ENCODE measurements around the gene TRIM52.
"Not testable (repeated sequence)": the region's sequence is repeated elsewhere in the genome, so short reads cannot be mapped to it uniquely, and the experiment has no call there.

The TRIM52 gene

DNA sequence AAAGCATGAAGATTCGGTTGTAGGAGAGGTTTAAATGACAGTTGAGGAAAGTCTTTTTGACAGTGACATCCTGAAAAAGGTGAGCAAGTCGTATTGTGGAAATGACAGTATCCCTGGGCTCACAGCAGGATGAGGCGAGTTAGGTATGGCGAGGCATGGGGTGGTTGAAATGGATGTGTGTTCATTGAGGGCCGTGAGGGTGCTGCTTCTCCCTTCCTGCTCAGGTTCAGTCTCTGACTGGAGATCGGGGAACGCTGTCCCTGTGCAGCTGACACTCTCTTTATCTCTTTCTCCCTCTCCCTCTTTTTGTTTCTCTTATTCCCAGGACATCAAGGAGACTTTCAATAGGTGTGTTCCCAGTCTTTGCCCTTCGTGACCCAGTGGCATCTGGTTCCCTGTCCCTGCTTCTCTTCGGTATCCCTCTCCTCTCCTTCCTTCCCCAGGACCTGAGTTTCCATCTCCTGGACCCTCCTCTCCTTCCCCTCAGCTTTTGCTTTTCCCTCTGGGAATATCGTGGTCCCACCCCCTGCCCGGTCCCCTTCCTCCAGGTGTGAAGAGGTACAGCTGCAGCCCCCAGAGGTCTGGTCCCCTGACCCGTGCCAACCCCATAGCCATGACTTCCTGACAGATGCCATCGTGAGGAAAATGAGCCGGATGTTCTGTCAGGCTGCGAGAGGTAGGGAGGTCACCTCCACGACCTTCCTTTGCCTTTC is 27.7 kb downstream of the TRIM52 start:
- no peak for DNase-seq

DNA sequence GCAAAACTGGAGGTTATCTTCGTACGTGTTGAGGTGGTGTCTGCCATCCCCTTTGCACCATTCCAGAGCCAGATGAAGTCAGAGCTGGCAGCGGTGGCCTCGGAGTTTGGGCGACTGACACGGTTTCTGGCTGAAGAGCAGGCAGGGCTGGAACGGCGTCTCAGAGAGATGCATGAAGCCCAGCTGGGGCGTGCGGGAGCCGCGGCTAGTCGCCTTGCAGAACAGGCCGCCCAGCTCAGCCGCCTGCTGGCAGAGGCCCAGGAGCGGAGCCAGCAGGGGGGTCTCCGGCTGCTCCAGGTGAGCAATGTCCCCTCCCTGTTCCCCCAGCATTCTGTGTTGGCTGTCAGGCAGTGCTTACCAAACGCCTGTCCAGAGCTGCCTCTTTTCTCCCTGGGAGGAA is 28.4 kb downstream of the TRIM52 start:
- no peak for DNase-seq

DNA sequence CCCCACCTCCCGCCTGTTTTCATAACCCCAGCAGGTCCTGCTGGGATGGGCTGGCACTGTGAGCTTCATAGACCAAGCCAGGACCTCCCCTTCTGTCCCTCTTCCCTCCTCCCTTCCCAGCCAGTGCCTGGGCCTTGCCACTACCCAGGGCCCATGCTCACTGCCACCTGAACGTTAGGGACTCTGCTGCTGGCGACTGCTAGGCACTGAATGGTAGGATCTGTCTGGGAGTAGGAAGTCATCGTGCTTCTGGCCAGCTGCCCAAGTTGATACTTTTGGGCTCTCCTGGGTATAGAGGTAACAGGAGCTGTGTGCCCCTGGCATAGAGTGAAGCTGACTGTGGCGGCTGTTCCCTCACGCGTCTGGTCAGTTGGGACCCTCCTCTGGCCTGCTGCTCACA is 29.5 kb downstream of the TRIM52 start:
- no peak for DNase-seq

DNA sequence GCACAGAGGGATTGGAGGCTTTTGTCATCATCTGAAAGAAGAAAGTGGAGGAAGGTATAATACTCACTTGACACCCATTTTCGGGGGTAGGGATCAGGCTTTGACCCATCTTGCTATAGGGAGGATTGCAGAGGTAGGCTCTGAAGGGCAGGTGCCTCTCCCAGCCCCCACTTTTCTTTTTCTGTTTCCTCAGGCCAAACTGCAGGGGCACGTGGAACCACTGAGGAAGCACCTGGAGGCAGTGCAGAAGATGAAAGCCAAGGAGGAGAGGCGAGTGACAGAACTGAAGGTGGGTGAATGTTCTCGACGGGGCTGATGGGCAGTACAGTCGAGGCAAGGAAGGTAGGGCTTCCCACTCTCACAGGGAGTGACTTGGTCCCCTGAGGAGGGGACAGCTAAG is 30.4 kb downstream of the TRIM52 start:
- no peak for DNase-seq

DNA sequence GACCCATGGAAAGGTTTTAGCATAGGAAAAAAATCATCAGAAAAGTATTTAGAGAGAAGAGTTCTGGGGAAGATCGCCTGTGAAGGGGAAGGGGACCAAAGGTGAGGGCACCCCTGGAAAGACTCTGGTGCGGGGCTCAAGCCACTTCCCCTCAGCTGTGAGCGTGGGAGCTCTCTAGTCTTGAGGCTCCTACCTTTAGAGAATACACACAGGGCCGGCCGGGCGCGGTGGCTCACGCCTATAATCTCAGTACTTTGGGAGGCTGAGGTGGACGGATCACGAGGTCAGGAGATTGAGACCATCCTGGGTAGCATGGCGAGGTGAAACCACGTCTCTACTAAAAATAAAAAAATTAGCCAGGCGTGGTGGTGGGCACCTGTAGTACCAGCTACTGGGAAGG is 30.9 kb downstream of the TRIM52 start:
- no peak for DNase-seq

DNA sequence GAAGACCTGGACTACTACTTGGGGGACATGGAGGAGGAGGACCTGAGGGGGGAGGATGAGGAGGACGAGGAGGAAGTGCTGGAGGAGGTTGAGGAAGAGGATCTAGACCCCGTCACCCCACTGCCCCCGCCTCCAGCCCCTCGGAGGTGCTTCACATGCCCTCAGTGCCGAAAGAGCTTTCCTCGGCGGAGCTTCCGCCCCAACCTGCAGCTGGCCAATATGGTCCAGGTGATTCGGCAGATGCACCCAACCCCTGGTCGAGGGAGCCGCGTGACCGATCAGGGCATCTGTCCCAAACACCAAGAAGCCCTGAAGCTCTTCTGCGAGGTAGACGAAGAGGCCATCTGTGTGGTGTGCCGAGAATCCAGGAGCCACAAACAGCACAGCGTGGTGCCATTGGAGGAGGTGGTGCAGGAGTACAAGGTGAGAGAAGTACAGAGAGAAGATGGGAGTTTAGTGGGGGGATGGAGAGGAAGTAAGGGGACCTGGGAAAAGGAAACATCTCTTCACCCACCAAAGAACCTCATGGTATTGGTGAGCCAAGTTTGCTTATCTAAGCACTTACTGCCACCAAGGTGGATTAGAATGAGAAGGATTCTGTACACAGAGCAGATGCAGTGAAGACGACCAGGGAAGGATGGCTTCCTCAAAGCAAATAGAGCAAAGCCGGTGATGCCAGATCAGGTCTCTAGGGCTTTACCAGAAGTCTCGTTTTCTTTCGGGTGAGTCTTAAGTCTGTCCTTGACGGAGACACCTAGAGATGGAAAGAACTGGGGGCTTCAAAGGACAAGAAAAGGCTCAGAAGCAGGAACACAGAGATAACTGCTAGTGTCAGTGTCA is 36.3 kb downstream of the TRIM52 start:
- no peak for DNase-seq

DNA sequence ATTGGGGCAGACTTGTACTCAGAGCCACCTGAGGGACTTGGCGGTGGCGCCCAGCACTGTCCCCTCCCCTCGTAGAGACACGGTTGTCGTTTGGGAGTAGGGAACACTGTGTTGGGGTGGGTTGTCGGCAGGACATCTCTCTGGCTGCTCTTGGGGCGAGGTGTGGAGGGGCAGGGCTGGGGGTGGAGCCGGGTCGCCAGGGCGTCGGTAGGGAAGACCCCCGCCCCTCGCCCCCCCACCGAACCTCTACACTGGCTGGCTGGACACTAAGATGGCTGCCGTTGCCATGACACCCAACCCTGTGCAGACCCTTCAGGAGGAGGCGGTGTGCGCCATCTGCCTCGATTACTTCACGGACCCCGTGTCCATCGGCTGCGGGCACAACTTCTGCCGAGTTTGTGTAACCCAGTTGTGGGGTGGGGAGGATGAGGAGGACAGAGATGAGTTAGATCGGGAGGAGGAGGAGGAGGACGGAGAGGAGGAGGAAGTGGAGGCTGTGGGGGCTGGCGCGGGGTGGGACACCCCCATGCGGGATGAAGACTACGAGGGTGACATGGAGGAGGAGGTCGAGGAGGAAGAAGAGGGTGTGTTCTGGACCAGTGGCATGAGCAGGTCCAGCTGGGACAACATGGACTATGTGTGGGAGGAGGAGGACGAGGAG is 37.1 kb downstream of the TRIM52 start:
- peak; percentile 72 for DNase-seq

DNA sequence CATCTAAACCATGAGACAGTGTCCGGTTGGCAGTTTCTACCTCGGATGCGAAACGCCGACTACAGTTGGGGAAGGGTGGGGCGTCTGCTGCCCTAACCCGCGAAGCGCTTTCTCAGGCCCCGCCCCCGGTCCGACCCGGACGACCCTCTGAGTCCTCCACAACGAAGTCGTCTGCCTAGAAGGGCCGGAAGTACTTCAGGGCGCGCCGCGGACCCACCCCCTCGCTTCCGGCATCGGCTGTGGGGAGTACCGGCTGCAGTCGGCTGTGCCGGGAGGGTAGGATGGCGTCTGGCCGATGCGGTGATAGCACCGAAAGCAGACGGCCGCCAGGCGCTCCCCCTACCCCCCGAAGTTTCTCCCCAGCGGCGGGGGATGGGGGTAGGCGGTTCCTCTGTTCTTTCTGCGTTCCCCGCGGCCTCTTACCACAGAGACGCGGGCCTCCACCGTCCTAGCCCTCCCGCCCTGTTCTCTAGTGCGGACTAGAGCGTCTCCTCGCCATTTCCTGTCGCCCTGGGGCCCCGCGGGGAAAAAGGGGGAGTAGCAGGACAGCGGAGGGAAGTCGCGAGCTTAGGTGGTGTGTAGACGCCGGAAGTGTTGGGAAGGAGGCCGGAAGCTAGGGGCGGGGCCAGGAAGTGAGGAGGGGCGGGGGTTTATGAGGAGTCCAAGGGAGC is 37.8 kb downstream of the TRIM52 start, which contains the start of gene TRIM41:
TRIM41 (plus strand) TSS at position 224 of the 671 bp plus-strand sequence. CDS start 719 bp downstream, outside the sequence.
- peak; percentile 99 for DNase-seq

DNA sequence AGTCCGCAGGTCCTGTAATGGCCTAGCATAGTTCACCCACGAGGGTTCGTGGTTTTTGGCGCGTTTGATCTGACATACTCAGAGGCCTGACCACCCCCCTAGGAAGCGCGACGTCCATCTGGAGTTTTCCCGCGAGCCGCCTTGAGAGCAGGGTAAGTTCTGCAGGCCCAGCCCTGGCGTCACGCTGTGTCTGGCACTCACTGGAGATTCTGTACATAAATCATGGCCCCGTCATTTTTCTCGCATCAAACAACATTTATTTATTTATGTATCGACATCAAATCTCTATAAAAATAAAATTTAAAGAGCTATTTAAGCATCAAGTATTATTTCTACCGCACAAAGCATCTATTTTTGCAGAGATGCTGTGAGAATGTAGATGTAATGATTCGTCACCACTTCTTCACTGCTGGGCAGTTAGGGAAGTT is 38.3 kb downstream of the TRIM52 start:
- no peak for DNase-seq

DNA sequence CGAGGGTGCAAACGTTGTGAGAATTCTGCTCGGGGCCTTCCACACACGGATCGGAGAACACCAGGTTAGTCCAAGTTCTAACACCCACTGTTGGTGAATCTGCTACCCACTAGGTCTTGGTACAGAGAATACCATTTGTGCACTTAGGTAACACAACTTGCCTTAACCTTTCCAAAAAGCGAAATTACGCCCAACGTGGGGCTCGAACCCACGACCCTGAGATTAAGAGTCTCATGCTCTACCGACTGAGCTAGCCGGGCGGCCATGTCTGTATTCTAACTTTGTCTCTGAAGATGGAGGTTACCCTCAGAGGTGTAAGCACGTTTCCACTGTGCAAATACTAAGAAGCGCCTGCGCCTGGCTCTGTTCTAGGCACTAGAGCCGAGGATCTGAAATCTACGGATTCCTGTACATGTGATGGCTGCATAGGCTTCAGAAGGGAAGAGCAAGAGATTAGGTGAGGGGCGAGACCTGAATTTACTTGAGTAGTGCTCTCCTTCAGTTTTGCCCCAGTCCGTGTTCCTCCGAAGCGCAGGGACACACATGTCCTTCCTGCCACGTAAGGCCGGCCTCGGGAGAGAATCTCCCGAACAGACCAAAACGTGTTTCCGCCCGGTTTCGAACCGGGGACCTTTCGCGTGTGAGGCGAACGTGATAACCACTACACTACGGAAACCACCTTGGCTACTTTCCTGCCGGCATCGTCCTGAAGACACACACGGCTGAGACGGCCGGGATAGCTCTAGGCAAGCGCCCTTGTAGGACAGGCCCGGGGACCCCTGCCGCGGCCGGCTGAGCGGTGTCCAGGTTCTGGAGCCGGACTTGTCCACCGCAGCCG is 38.9 kb downstream of the TRIM52 start:
- DNase-seq = peak; percentile 95

DNA sequence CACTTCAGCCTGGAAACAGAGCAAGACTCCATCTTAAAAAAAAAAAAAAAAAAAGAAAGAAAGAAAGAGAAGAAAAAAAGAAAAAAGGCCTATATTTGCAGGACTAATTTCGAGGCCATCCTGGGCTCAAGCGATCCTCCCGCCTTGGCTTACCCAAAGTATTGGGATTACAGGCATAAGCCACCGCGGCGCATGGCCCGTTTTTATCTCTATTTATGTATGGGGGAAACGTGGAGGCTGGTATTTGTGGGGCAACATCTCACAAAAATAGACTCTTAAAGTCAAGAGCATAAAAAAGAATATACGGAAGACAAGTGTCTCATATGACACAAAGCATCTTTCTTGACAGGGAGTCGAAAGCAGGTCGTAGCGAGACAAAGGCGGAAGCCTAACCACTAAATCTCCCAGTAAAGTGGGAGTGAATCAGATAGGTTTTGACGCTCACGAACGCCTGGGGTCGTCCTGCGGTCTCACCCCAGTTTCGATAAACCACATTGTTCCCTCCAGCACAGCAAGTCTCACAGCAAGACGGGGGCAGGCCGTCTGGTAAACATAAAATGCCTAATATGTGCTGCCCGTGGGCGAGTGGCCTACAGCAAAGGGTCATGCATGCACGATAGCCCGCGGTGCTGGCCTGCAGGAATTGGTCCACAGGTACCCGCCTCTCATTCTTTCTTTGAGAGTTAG is 39.7 kb downstream of the TRIM52 start:
- no peak for DNase-seq

DNA sequence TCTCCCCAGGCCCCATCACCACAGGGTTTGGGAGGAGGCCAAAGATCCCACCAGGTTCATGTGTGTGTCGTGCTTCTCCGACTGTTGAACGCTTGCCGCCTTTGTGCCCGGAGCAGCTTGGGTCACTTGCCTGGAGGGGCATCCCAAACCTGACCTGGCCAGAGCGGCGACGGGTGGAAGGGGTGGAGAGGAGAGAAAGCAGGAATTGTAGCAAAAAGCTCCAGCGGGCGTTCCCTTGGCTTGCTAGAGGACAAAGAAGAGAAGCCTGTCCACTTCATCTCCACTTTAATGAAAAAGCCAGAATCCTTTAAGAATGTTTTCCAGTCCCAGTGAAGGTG is 40.8 kb downstream of the TRIM52 start:
- no peak for DNase-seq

DNA sequence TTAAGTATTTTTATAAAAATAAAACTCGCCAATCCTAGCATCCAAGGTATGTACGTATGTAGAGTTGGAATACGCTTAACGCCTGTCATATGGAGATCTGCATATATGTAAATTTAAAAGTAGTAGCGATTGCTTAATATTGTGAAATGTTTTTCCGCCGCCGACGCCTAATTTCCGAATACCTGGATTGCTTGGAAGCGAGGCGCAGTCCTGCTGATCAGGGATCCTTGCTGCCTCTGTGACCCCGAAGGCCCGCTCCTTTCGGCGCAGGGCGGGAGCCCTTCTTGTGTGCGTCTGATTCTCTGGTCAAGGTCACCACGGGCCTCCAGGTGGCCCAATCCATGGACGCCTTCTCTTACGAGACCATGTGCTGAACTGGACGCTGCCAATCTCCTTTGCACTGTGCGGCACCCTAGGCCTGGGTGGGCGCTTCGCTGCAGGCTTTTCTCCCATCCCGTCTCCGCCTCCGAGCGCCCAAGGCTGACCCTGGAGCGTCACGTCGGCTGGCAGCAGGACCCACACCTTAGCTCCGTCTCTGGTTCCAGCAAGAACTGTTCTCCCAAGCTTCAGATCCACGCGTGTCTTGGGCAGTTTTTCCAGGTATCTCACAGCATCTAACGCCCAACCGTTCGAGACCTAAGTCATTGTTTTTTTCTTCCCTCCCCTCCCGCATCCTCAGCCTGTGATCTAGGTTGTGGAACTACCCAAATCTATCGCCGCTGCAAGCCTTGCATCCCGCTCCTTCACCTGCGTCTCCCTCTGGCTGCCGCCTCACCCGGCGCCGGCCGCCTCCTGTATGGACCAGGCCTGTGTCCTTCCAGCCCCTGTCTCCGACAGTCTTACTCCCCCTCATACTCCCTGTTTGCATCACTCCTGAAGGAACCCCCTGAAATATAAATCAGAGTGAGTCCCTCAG is 41.4 kb downstream of the TRIM52 start:
- no peak for DNase-seq

DNA sequence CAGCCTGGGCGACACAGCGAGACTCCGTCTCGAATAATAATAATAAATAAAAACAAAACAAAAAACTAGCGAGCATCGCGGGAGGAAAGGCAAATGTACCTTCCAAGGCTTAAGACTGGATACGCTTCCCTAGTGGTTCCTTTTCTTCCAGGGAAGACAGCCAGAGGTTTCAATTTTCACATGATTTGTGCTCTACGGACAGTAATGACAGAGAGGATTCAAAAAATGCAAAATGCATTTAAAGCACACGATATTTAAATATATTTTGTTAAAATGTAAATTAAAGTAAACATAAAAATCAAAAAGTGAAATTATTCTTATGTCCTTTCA is 42.2 kb downstream of the TRIM52 start:
- no peak for DNase-seq

DNA sequence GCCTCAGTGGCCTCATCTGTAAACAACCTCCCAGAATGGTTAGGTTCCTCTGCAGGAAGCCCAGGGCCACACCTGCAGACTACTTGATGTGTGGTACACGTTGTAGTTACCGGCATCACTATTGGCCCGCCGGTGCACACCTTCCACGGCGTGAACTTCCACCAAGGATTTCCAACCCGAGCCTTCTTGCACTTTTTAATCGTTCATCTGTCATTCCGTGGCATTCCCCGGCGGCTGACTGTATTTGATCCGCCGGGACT is 43.2 kb downstream of the TRIM52 start:
- peak; percentile 46 for DNase-seq

DNA sequence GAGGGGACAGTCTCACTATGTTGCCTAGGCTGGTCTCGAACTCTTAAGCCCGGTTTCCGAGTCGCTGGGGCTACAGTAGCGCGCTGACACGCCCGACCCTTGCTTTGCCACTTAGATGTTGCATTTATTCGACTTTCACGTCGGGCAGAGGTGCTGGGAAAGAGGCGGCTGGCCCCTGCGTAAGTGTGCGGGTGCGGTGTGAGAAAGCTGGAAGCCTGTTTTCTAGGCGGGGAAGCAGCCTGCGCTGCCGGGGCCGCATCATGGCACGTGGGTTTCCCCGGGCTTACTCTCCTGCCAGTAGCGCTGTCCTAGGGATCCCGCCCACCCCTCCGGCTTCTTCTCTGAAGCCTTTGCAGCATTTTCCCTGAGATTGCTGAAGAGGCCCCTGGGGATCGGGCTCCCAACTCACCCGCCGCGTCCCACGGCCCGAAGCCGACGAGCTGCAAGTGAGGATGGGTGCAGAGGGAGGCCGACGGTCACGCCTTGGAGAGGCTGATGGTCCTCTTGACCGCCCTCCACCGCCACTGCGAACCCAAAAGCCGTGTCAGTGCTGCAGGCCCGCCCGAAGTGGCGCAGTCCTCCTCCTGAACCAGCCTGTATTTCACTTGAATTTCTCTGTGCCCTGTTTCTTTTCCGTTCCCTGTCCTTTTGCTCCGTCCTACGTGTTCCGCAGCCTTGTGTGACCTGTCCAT is 43.7 kb downstream of the TRIM52 start:
- DNase-seq = peak; percentile 81

DNA sequence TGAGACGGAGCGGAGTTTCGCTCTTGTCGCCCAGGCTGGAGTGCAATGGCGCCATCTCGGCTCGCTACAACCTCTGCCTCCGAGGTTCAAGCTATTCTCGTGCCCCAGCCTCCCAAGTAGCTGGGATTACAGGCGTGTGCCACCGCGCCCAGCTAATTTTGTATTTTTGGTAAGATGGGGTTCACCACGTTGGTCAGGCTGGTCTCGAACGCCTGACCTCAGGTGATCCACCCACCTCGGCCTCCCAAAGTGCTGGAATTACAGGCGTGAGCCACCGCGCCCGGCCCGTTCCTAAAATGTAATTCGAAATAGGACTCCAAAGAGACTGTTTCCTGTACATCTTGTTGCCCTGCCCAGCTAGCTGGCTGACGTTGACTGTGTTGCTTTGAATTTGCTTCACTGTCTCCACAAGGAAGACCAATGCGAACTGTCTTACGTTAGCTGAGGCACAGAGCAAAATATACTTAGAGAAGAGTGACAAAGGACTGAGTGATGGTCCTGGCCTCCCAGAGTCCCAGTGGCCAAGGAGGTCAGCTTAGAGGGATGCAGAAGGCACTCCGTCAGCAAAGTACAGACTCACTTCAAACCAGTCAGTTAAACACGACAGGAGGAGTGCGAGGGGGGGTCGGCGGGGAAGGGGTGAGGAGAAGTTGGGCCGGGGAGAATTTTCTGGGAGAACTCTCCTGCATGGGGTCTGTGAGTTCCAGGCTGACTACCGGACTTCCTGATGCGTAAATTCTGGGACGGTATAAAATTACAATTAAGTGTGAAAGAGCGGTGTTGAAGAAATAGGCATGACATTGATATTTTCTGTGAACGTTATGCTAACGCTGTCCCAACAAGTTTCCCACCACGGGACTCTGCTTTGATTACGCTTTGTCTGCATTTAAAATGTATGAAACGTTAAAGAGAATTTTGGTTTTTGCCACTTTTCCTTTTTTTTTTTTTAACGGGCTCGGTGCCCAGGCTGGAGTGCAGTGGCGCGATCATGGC is 44.6 kb downstream of the TRIM52 start:
- no peak for DNase-seq

DNA sequence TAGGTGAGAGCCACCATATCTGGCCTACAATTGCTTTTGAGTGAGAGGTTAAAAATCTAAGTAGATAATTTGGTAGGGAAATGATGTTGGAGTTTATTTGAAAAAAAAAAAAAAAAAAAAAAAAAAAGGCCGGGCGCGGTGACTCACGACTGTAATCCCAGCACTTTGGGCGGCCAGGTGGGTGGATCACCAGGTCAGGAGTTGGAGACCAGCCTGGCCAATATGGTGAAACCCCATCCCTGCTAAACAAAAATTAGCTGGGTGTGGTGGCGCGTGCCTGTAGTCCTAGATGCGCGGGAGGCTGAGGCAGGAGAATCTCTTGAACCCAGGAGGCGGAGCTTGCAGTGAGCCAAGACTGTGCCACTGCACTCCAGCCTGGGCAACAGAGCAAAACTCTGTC is 46.7 kb downstream of the TRIM52 start:
- not testable (repeated sequence) for DNase-seq

DNA sequence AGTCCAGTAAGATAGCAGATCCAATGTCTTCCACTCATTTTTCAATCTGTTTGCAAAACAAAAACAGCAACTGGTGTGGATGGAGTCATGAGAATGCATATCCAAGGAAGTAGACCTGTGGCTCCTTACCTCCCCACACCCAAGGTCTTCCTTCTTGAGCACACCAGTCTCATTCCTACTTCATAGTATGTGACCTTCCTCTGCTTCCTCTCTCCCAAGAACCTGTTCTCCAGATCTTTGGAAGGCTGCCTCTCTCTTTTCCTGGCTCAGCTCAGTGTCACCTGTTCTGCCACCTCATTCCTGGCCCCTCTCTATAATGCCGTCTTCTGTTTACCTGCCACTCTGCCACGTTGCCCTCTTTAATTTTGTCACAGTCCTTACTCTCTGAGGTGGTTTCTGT is 48.0 kb downstream of the TRIM52 start:
- no peak for DNase-seq

Measured in stimulated activated CD4-positive, alpha-beta T cell treated with anti-CD3 and anti-CD28 coated beads, Interleukin-15, amount 100 ng/mL, for 24 hours (primary cell).